ENCODE results near the gene GPR153. TPM values are rescaled to one million over a fixed set of nuclear protein-coding genes. Genes with fewer than 3 reads are reported as not detected.
"Not testable (repeated sequence)": the region's sequence is repeated elsewhere in the genome, so short reads cannot be mapped to it uniquely, and the experiment has no call there.

The GPR153 gene
- total RNA-seq (1 to 10 TPM in 2 of 6 donors, under 1 TPM in 4; 0.19 to 5.1 (median 0.78) TPM), polyA plus RNA-seq (1 to 10 TPM in 1 of 2 donors, under 1 TPM in 1; 0.99 to 1.0 TPM)

DNA sequence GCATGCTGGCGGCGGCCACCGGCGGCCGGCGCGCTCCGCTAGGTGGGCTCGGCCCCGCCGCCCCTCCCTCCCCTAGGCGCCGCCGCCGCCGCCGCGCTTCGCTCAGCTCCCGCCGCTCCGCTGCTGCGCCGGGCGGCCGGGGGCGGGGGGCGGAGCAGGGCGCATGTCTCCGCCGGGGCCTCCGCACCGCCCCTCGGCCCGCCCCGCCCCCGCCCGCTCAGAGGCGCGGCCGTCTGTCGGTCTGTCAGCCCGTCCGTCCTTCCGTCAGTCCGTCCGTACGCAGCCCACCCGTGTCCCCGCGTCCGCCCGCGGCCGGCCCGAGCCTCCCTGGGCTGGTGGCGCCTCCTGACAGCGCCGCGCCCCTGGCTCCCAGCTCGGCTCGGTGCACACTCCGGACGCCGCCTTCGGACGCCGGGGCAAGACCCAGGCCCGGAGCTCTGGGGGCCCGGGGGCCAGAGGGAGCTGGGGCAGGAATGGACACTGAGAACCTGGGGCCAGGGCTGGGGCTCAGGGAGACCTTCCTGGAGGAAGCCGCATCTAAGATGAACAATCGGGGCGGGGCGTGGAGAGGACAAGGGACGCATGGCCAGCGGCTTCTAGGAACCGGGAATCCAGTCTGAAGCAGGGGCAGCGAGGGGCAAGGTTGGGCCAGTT is at the start of gene GPR153:
TSS of gene GPR153 (minus strand) at position 138 of the 654 bp plus-strand sequence. CDS start 6,193 bp downstream, outside the sequence.
- no peaks in the 10 kb centered on the region for H3K36me3 ChIP-seq
- DNase-seq (peak in 2 of 6 donors; percentile 71 to 76), FAIRE-seq (no peak), ATAC-seq (peak; percentile 47 to 65 (median 54))
- H3K4me1 ChIP-seq = no peaks in the 10 kb centered on the region
- no peaks in the 10 kb centered on the region for H3K27me3 ChIP-seq
- intact Hi-C loops (cut with DNase I) = no loop called here
- H3K27ac ChIP-seq = no peak within 1 kb of the TSS
- TF ChIP-seq, protein P1, sequence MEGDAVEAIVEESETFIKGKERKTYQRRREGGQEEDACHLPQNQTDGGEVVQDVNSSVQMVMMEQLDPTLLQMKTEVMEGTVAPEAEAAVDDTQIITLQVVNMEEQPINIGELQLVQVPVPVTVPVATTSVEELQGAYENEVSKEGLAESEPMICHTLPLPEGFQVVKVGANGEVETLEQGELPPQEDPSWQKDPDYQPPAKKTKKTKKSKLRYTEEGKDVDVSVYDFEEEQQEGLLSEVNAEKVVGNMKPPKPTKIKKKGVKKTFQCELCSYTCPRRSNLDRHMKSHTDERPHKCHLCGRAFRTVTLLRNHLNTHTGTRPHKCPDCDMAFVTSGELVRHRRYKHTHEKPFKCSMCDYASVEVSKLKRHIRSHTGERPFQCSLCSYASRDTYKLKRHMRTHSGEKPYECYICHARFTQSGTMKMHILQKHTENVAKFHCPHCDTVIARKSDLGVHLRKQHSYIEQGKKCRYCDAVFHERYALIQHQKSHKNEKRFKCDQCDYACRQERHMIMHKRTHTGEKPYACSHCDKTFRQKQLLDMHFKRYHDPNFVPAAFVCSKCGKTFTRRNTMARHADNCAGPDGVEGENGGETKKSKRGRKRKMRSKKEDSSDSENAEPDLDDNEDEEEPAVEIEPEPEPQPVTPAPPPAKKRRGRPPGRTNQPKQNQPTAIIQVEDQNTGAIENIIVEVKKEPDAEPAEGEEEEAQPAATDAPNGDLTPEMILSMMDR (IDR thresholded peaks at IDR 0.05) = no peak
- WGBS, 2 donors = 2 to 3% methylated on average over 45 to 78 of the region's 78 CpGs
- no peaks in the 10 kb centered on the region for H3K9me3 ChIP-seq
- peak within 1 kb of the TSS; percentile 12 to 55 (median 32) for H3K4me3 ChIP-seq

DNA sequence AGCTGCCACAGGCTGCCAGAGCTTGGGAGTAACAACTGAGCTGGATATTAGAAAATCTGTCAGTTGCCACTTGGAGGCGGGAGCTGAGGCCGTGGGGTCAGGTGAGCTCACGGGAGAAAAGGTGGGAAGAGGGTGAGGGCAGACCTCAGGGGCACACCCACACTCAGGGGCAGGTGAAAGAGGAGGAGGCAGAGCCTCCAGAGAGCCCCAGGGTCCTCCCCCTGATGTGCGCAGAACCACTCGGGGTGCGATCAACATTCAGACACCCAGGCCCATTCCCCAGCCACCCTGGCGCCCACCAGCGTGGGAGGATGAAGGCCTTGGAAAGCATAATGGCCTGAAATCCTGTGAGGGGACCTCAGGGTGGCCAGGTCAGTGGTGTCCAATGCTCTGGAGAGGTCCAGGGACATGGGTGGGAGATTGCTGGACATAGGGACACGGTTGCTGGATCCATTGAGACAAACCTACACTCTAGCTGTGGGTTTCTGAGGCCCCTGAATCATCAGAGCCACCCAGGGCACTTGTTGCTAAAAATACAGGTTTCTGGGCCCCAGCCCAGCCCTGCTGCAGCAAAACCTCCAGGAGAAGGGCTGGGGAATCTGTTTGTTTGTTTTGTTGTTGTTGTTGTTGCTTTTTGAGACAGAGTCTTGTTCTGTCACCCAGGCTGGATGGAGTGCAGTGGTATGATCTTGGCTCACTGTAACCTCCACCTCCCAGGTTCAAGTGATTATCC is 49.4 kb upstream of the GPR153 start:
- no peak overlapping the region for H3K4me3 ChIP-seq
- H3K27ac ChIP-seq = no peak overlapping the region
- no peak for FAIRE-seq
- H3K27me3 ChIP-seq = no peaks in the 10 kb centered on the region
- DNase-seq = no peak
- ATAC-seq = no peak
- H3K4me1 ChIP-seq = no peaks in the 10 kb centered on the region
- no peaks in the 10 kb centered on the region for H3K9me3 ChIP-seq
- no peaks in the 10 kb centered on the region for H3K36me3 ChIP-seq
- intact Hi-C loops (cut with DNase I) = no loop called here
- TF ChIP-seq, protein P1 (IDR thresholded peaks at IDR 0.05) = no peak
- WGBS, 2 donors = 91 to 92% methylated on average over 9 of the region's 9 CpGs

DNA sequence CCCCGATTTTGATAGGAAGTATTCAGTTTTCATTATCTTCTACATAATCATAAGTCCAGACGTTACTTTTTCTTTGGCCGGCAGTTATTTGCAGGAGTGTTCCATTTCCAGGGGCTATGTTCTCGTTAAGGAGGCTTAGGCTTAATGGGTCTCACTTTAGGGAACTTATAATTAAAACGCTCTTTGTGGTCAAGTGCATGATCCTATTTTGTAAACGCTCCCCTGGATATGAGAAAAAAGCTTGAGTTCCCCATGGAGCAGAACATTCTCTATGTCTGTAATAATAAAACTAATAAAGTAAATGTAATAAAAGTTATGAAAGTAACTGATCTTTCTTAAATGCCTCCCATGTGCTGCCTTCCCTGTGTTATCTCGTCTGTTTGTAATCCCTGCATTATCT is 48.7 kb upstream of the GPR153 start:
- Histone ChIP-seq H3K4me1 (no peaks in the 10 kb centered on the region), H3K27ac (no peak overlapping the region), H3K36me3 (no peaks in the 10 kb centered on the region), H3K4me3 (no peak overlapping the region), H3K27me3 (no peaks in the 10 kb centered on the region), H3K9me3 (no peaks in the 10 kb centered on the region)
- DNase-seq = no peak
- TF ChIP-seq, protein P1 (IDR thresholded peaks at IDR 0.05) = no peak
- intact Hi-C loops (cut with DNase I) = no loop called here
- 77 to 81% methylated on average over 7 of the region's 7 CpGs for WGBS, 2 donors
- no peak for ATAC-seq
- FAIRE-seq = no peak

DNA sequence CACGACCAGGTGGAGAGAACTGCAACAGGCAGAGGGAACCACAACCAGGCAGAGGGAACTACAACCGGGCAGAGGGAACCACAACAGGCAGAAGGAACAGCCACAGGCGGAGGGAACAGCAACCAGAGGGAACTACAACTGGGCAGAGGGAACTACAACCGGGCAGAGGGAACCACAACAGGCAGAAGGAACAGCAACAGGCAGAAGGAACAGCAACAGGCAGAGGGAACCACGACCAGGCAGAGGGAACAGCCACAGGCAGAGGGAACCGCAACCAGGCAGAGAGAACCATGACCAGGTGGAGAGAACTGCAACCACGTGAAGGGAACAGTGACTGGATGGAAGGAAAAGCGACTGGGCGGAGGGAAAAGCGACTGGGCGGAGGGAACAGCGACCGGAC is 47.6 kb upstream of the GPR153 start:
- ATAC-seq (no peak), DNase-seq (no peak), FAIRE-seq (no peak)
- 91 to 92% methylated on average over 13 of the region's 13 CpGs for WGBS, 2 donors
- Histone ChIP-seq H3K4me3 (no peak overlapping the region), H3K4me1 (no peaks in the 10 kb centered on the region), H3K27ac (no peak overlapping the region), H3K9me3 (no peaks in the 10 kb centered on the region), H3K36me3 (no peaks in the 10 kb centered on the region), H3K27me3 (no peaks in the 10 kb centered on the region)
- intact Hi-C loops (cut with DNase I) = no loop called here
- TF ChIP-seq, protein P1 (IDR thresholded peaks at IDR 0.05) = no peak

DNA sequence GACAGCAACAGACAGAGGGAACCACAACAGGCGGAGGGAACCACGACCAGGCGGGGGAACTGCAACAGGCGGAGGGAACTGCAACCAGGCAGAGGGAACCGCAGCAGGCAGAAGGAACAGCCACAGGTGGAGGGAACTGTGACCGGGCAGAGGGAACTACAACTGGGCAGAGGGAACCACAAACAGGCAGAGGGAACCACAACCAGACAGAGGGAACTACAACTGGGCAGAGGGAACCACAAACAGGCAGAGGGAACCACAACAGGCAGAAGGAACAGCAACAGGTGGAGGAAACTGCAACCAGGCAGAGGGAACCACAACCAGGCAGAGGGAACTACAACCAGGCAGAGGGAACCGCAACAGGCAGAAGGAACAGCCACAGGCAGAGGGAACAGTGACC is 46.8 kb upstream of the GPR153 start:
- H3K27ac ChIP-seq; DNase-seq; H3K36me3 ChIP-seq; H3K4me1 ChIP-seq; FAIRE-seq; intact Hi-C loops (cut with DNase I); ATAC-seq; H3K27me3 ChIP-seq; H3K9me3 ChIP-seq; H3K4me3 ChIP-seq: not testable (repeated sequence)
- 93 to 96% methylated on average over 7 of the region's 7 CpGs for WGBS, 2 donors
